ENCODE results near the gene PTPRF. TPM values are rescaled to one million over a fixed set of nuclear protein-coding genes. Genes with fewer than 3 reads are reported as not detected.

PTPRF gene
- total and polyA plus RNA-seq, 4 donors, result 40.0 to 160 (median 92.1) TPM

GRCh38 chr1:43550598-43551246, 20.0 kb downstream of the PTPRF start:
- no peak overlapping the region for H3K4me3 ChIP-seq
- H3K4me1 ChIP-seq (ENCODE audit: control insufficient read depth in 5 of 5, insufficient read depth in 5 of 5, low read length in 5 of 5), result peaks cover 0 to 26% (median 19%) of the 10 kb centered on the region in 5 donors

GRCh38 chr1:43551396-43551888, 20.8 kb downstream of the PTPRF start:
- Histone ChIP-seq H3K4me1 (ENCODE audit: control insufficient read depth in 5 of 5, insufficient read depth in 5 of 5, low read length in 5 of 5) (peaks cover 0 to 22% (median 12%) of the 10 kb centered on the region in 5 donors), H3K27me3 (ENCODE audit: control insufficient read depth in 3 of 3, insufficient read depth in 3 of 3, low read length in 2 of 3) (no peaks in the 10 kb centered on the region), H3K36me3 (ENCODE audit: control insufficient read depth in 4 of 4, insufficient read depth in 4 of 4, low read length in 4 of 4) (peaks cover 0 to 5% (median 2%) of the 10 kb centered on the region in 4 donors), H3K4me3 (no peak overlapping the region), H3K9ac (ENCODE audit: insufficient read depth in 1 of 2, low read length in 2 of 2) (no peak overlapping the region), H3K27ac (ENCODE audit: low read depth in 1 of 2, low read length in 1 of 2) (peak overlapping the region in 1 of 2 donors; percentile 87), H3K9me3 (ENCODE audit: control insufficient read depth in 4 of 4, insufficient read depth in 3 of 4, low read length in 3 of 4) (no peaks in the 10 kb centered on the region)
- no peak for DNase-seq
- ATAC-seq (ENCODE audit: insufficient read depth, low FRiP score), result no peak
- 87 to 91% methylated on average over 7 of the region's 7 CpGs for WGBS, 2 donors
- TF ChIP-seq CTCF (IDR thresholded peaks at IDR 0.05; ENCODE audit: control extremely low read depth, extremely low read depth), result no peak

More at GRCh38 chr1:43550598-43551246, 20.0 kb downstream of the PTPRF start:
- 72 to 76% methylated on average over 15 of the region's 15 CpGs for whole genome bisulfite sequencing, 2 donors
- no peak for DNase-seq
- Histone ChIP-seq H3K9me3 (ENCODE audit: control insufficient read depth in 4 of 4, insufficient read depth in 3 of 4, low read length in 3 of 4) (no peaks in the 10 kb centered on the region), H3K9ac (ENCODE audit: insufficient read depth in 1 of 2, low read length in 2 of 2) (no peak overlapping the region), H3K27ac (ENCODE audit: low read depth in 1 of 2, low read length in 1 of 2) (peak overlapping the region in 1 of 2 donors; percentile 87), H3K36me3 (ENCODE audit: control insufficient read depth in 4 of 4, insufficient read depth in 4 of 4, low read length in 4 of 4) (peaks cover 0 to 5% (median 1%) of the 10 kb centered on the region in 4 donors), H3K27me3 (ENCODE audit: control insufficient read depth in 3 of 3, insufficient read depth in 3 of 3, low read length in 2 of 3) (no peaks in the 10 kb centered on the region)
- no peak for TF ChIP-seq CTCF (IDR thresholded peaks at IDR 0.05; ENCODE audit: control extremely low read depth, extremely low read depth)
- ATAC-seq (ENCODE audit: insufficient read depth, low FRiP score), result no peak

- TF ChIP-seq CTCF (IDR thresholded peaks at IDR 0.05; ENCODE audit: control extremely low read depth, extremely low read depth), result no peak
- ATAC-seq (ENCODE audit: insufficient read depth, low FRiP score), result no peak
- Histone ChIP-seq H3K9ac (ENCODE audit: insufficient read depth in 1 of 2, low read length in 2 of 2) (no peak overlapping the region), H3K36me3 (ENCODE audit: control insufficient read depth in 4 of 4, insufficient read depth in 4 of 4, low read length in 4 of 4) (peaks cover 0 to 9% (median 2%) of the 10 kb centered on the region in 4 donors), H3K4me1 (ENCODE audit: control insufficient read depth in 5 of 5, insufficient read depth in 5 of 5, low read length in 5 of 5) (peaks cover 0 to 18% (median 10%) of the 10 kb centered on the region in 5 donors), H3K4me3 (no peak overlapping the region), H3K27me3 (ENCODE audit: control insufficient read depth in 3 of 3, insufficient read depth in 3 of 3, low read length in 2 of 3) (no peaks in the 10 kb centered on the region), H3K9me3 (ENCODE audit: control insufficient read depth in 4 of 4, insufficient read depth in 3 of 4, low read length in 3 of 4) (no peaks in the 10 kb centered on the region), H3K27ac (ENCODE audit: low read depth in 1 of 2, low read length in 1 of 2) (peak overlapping the region in 1 of 2 donors; percentile 43)
- 72 to 90% methylated on average over 5 of the region's 5 CpGs for WGBS, 2 donors
- DNase-seq, result no peak
Measured at GRCh38 chr1:43552059-43552742, 21.5 kb downstream of the PTPRF start.
